HepG2 (cell line): ENCODE measurements around the gene DNLZ. TPM values are rescaled to one million over a fixed set of nuclear protein-coding genes. Genes with fewer than 3 reads are reported as not detected.

ENCODE experiments used
- CREBL2 ChIP-seq: sonication (generic); formaldehyde crosslinking; IDR thresholded peaks from 2 replicates; pipeline ENCODE4 v1.8.1; 2023; ENCODE audit warnings: missing genetic modification reagents, mild to moderate bottlenecking, borderline replicate concordance
- DR1 ChIP-seq: sonication (generic); formaldehyde crosslinking; IDR thresholded peaks from 2 replicates; pipeline ENCODE4 v1.8.0; 2021; ENCODE audit warnings: mild to moderate bottlenecking, missing genetic modification reagents, inconsistent platforms
- HOMEZ ChIP-seq: IDR thresholded peaks from 2 replicates; pipeline ENCODE4 v1.6.1; 2016; ENCODE audit warnings: low read depth
- KLF6 ChIP-seq: IDR thresholded peaks from 2 replicates; pipeline ENCODE4 v1.8.0; 2016; ENCODE audit warnings: missing biosample characterization, missing genetic modification reagents
- MAZ ChIP-seq, 2 experiments: sonication (generic) in 1 of 2; formaldehyde crosslinking in 1 of 2; IDR thresholded peaks; 2 replicates each; pipeline versions ENCODE4 v1.5.0 to v1.6.1; 2012 to 2020; ENCODE audit warnings: low read depth in 2 of 2, mild to moderate bottlenecking in 2 of 2, borderline replicate concordance in 1 of 2, improper control_type of control experiment in 1 of 2, low read length in 1 of 2, missing genetic modification reagents in 1 of 2, moderate library complexity in 1 of 2
- NFE2L2 ChIP-seq: fragments of 150-350 bp; IDR thresholded peaks from 2 replicates; pipeline ENCODE4 v1.6.1; 2014; ENCODE audit warnings: low read length
- PATZ1 ChIP-seq: sonication (generic); formaldehyde crosslinking; IDR thresholded peaks from 2 replicates; pipeline ENCODE4 v1.4.0; 2020; ENCODE audit warnings: missing genetic modification reagents
- RAD21 ChIP-seq: fragments of 450-650 bp; formaldehyde crosslinking; IDR thresholded peaks from 2 replicates; pipeline ENCODE4 v1.5.0; 2020; ENCODE audit warnings: mild to moderate bottlenecking
- RAD51 ChIP-seq: fragments of 450-650 bp; IDR thresholded peaks from 2 replicates; pipeline ENCODE4 v1.6.1; 2016; ENCODE audit warnings: borderline replicate concordance
- RBM39 ChIP-seq: fragments of 200-400 bp; formaldehyde crosslinking; IDR thresholded peaks from one replicate; pipeline ENCODE4 v1.6.1; 2018; ENCODE audit warnings: antibody characterized with exemption, mild to moderate bottlenecking, low read depth, low read length; ENCODE audit not compliant: poor library complexity, severe bottlenecking
- RNF2 ChIP-seq: fragments of 450-650 bp; conservative IDR thresholded peaks from 2 replicates; pipeline ENCODE4 v1.6.1; 2016; ENCODE audit warnings: low read depth
- SMAD1 ChIP-seq: sonication (generic); formaldehyde crosslinking; IDR thresholded peaks from 2 replicates; pipeline ENCODE4 v1.4.0; 2020; ENCODE audit warnings: missing genetic modification reagents, low read depth, mild to moderate bottlenecking, borderline replicate concordance
- TGIF2 ChIP-seq: IDR thresholded peaks from 2 replicates; pipeline ENCODE4 v1.6.1; 2016; ENCODE audit warnings: control low read depth, missing compliant biosample characterization
- UBTF ChIP-seq: sonication (generic); formaldehyde crosslinking; IDR thresholded peaks from 2 replicates; pipeline ENCODE4 v1.4.0; 2020; ENCODE audit warnings: mild to moderate bottlenecking, missing genetic modification reagents
- ZMAT3 ChIP-seq: sonication (generic); formaldehyde crosslinking; conservative IDR thresholded peaks from 2 replicates; pipeline ENCODE4 v1.7.0; 2021; ENCODE audit warnings: missing genetic modification reagents
- ZNF18 ChIP-seq: sonication (generic); formaldehyde crosslinking; IDR thresholded peaks from 2 replicates; pipeline ENCODE4 v1.8.0; 2022; ENCODE audit warnings: mild to moderate bottlenecking, missing genetic modification reagents; ENCODE audit not compliant: insufficient replicate concordance
- ZNF331 ChIP-seq: sonication (generic); formaldehyde crosslinking; IDR thresholded peaks from 2 replicates; pipeline ENCODE4 v1.4.0; 2020; ENCODE audit warnings: missing genetic modification reagents
- ZNF468 ChIP-seq: sonication (generic); formaldehyde crosslinking; IDR thresholded peaks from 2 replicates; pipeline ENCODE4 v1.8.0; 2022; ENCODE audit warnings: mild to moderate bottlenecking, moderate library complexity, missing genetic modification reagents
- ZNF512 ChIP-seq: sonication (generic); formaldehyde crosslinking; IDR thresholded peaks from 2 replicates; pipeline ENCODE4 v1.4.0; 2020; ENCODE audit warnings: mild to moderate bottlenecking, missing genetic modification reagents
- polyA plus RNA-seq, 8 experiments: library from polyadenylated mRNA; depleted of rRNA in 3 of 8; stranded (reverse) in 7 of 8; unstranded in 1 of 8; fragments of >200 nt; fragmentation: Illumina TruSeq in 4 of 8; extraction: Trizol in 4 of 8; gene quantifications; 2 replicates each; pipeline versions ENCODE4 v1.2.1 to v1.2.3, GENCODE V29; 2011 to 2016; ENCODE audit warnings: low read depth in 4 of 8, missing spikeins in 1 of 8, mixed read lengths in 1 of 8; ENCODE audit not compliant: insufficient read depth in 1 of 8
- total RNA-seq, 5 experiments: library from RNA; depleted of rRNA; stranded (reverse); fragments of >200 nt; fragmentation: Illumina TruSeq; extraction: Trizol; gene quantifications; 2 replicates each; pipeline ENCODE4 v1.2.3, GENCODE V29; 2016; ENCODE audit warnings: low read depth in 1 of 5

The DNLZ gene
- total and polyA plus RNA-seq, 2 of the 13 experiments (the other 11 are each of a cell fraction or from before 2014, with no cell fraction given) = 3.4 to 8.0 TPM

GRCh38 chr9:136410500-136411287, 47.1 kb upstream of the DNLZ start, which contains the start of the genes ENTR1 and PMPCA (continued):
- TF ChIP-seq TGIF2 (peak; percentile 93), ZNF331 (CRISPR knock-in tag) (0 out of 2 replicates have a peak, but pooled peaks have one; percentile 53), HOMEZ (no peak), SMAD1 (CRISPR knock-in tag) (no peak), RAD51 (no peak), ZNF18 (CRISPR knock-in tag) (no peak), UBTF (no peak; the same call in none of the 2 replicates), ZMAT3 (no peak), RNF2 (no peak), DR1 (CRISPR knock-in tag) (no peak), RAD21 (0 out of 2 replicates have a peak, but pooled peaks have one; percentile 14), ZNF468 (no peak), ZNF512 (CRISPR knock-in tag) (no peak), PATZ1 (peak; percentile 75), NFE2L2 (no peak), KLF6 (CRISPR knock-in tag) (peak; percentile 75), CREBL2 (0 out of 2 replicates have a peak, but pooled peaks have one; percentile 44), MAZ (IDR thresholded peaks at IDR 0.05; ENCODE audit: borderline replicate concordance, low read depth, low read length) (no peak), MAZ (CRISPR knock-in tag; IDR thresholded peaks at IDR 0.05; ENCODE audit: low read depth) (no peak; the same call in 1 of the 2 replicates), RBM39 (peak; percentile 48)
